Measurements from ENCODE around the gene GNAZ.

GNAZ gene

DNA sequence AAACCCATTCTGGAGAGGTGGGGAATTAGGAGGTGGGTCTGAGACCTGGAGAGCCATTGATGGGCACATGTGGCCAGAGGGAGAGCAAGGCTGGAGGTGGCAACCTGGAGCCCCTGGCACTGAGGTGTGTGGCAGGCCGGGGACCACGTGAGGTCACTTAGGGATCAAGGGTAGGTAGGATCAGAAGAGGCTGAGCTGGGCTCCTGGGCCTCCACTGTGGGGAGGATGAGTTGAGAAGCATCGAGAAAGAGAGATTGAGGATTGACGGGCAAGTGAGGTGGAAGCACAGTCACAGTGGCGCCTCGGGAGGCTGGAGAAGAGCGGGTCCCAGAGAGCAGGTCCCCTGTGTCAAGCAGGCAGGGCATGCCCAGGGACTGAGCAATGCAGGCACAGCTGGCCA lies 4.1 kb downstream of the GNAZ start:
- no peak for DNase-seq (ENCODE audit: extremely low read depth, low read depth)
- TF ChIP-seq, protein P1, sequence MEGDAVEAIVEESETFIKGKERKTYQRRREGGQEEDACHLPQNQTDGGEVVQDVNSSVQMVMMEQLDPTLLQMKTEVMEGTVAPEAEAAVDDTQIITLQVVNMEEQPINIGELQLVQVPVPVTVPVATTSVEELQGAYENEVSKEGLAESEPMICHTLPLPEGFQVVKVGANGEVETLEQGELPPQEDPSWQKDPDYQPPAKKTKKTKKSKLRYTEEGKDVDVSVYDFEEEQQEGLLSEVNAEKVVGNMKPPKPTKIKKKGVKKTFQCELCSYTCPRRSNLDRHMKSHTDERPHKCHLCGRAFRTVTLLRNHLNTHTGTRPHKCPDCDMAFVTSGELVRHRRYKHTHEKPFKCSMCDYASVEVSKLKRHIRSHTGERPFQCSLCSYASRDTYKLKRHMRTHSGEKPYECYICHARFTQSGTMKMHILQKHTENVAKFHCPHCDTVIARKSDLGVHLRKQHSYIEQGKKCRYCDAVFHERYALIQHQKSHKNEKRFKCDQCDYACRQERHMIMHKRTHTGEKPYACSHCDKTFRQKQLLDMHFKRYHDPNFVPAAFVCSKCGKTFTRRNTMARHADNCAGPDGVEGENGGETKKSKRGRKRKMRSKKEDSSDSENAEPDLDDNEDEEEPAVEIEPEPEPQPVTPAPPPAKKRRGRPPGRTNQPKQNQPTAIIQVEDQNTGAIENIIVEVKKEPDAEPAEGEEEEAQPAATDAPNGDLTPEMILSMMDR (IDR thresholded peaks at IDR 0.05; ENCODE audit: low read depth, low read length, missing control alignments), result no peak
- H3K4me3 ChIP-seq (replicated peaks; ENCODE audit: low read depth, low read length), result no peak overlapping the region

DNA sequence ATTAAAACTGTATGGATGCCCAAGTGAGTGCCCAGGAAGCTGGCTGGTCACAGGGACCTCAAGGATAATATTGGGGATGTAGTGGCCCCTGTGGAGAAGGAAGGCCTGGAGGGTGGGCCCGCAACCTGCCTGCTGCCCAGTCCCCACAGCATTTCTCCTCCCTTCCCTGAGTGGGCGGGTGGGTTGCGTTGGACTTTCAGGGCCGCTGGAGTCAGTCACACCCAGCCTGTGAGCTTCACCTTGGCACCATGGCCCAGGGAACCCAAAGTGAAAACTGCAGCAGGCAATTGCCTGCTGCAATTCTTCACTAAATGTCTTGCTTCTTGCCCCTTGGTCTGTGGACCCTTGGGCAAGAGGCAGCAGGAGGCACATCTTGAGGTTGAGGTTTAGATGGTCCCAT lies 4.7 kb downstream of the GNAZ start:
- DNase-seq (ENCODE audit: extremely low read depth, low read depth), result no peak
- TF ChIP-seq, protein P1 (IDR thresholded peaks at IDR 0.05; ENCODE audit: low read depth, low read length, missing control alignments), result no peak

DNA sequence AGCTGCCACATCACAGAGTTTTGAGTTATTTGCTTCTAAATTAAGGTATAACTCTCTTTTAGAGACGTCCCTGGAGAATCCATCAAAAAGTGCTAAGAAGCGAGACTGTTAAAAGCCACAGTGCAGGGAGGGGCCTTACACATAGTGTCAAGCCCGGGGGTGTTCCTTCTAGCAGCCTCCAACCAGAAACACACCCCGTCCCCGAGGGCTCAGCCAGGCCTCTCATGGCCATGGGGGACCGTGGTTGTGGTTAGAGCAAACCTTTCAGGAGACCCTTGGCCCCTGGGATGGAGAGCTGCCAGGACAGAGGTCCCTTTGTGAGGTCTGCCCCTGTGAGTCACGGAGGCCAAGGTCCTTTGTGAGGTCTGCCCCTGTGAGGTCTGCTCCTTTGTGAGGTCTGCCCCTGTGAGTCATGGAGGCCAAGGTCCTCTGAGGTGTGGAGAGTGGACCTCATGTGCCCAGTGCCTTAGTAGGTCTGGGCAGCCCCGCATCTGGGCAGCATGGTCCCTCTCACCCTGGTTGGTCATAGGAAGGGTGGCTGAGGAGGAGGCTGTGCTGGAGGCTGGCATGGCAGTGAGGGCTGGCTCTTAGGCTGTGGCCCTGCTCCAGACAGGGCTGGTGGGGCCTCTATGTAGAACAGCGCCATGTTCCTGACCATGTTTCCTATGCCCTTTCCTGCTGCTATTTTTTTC lies 5.4 kb downstream of the GNAZ start:
- no peak overlapping the region for H3K4me3 ChIP-seq (replicated peaks; ENCODE audit: low read depth, low read length)
- TF ChIP-seq, protein P1 (IDR thresholded peaks at IDR 0.05; ENCODE audit: low read depth, low read length, missing control alignments), result no peak
- no peak for DNase-seq (ENCODE audit: extremely low read depth, low read depth)

More for the DNA sequence above, 4.7 kb downstream of the GNAZ start:
- no peak overlapping the region for H3K4me3 ChIP-seq (replicated peaks; ENCODE audit: low read depth, low read length)

DNA sequence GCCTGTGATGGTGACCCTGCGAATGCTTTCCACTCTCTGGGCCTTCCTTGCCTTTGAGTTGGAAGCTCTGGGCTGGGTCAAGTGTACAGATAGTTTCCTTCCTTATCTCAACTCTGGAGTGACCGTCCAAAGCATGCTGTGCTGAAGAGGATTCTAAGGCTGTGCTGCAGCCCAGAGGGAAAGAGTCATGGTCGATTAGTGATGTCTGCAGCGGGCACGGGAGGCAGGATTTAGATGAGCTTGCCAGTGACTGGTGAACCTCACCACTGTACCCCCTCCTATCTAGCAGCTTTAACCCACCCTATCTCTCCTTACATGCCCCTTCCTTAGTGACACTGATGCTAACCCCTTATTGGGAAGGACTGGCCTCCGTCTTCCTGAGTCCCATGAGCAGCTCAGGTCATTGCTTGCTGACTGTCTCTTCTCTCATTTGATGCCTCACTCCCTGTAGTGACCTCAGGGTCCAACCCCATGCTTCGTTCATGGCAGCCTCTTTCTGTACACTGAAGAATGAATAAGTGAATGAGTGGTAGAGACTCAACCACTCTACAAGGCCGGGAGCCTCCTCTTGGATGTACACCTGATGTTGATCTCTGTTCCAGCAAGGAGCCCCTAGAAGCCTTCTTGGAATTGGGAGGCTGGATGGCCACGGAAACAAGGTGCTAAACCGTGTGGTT lies 6.7 kb downstream of the GNAZ start:
- no peak overlapping the region for H3K4me3 ChIP-seq (replicated peaks; ENCODE audit: low read depth, low read length)
- TF ChIP-seq, protein P1 (IDR thresholded peaks at IDR 0.05; ENCODE audit: low read depth, low read length, missing control alignments), result no peak
- DNase-seq (ENCODE audit: extremely low read depth, low read depth), result no peak

DNA sequence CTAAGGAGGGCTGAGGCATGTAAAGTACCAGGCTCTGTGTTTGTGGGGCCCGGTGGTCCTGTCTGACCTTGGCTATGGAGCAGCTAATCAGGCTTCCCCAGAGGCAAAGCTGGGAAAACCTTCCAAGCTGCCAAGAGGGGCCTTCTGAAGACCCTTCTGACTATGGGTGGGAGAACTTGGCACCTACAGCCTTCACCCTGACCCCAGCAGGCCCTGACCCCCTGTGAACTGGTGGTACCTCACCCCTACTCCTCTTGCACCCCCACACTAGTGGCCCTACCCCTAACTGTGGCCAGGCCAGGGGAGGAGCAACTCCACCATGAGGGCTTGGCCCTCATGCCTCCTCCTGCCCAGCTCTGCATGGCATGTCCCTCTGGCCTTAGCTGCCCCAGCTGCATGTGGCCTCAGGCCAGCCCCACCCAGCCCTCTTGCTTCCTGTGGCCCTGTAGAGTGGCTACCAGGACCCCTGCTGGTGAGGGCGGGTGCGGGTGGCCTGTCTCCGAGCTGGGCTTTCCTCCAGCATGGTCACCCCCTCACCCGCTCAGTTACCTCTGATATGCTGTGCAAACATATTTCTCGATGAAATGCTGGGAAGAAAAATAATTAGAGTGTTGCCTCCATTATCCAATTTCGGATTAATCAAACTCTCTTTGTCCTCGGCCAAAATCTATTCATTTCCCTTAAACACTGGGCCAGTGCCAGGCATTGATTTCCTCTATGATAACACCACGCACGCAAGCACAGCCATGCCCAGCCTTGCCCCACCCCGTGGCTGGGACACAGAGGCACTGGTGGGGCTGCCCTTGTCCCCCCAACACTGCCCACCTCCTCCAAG lies 7.5 kb downstream of the GNAZ start:
- DNase-seq (ENCODE audit: extremely low read depth, low read depth), result no peak
- no peak overlapping the region for H3K4me3 ChIP-seq (replicated peaks; ENCODE audit: low read depth, low read length)
- TF ChIP-seq, protein P1 (IDR thresholded peaks at IDR 0.05; ENCODE audit: low read depth, low read length, missing control alignments), result no peak

DNA sequence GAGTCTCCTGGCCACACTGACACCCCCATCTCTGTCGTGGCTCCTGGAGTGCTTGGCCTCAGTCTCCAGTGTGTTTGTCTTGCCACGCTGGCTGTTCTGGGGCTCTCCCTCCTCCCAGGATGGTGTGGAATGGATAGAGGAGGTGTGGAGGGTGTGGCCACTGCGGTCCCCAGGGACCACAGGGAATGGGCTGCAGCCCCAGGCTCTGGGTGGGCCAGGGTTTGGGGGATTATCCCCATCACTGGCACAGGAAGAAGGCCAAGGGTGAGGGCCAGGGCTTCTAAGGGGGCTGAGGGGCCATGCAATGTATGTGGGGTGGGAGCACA lies 8.1 kb downstream of the GNAZ start:
- DNase-seq (ENCODE audit: extremely low read depth, low read depth), result no peak
- TF ChIP-seq, protein P1 (IDR thresholded peaks at IDR 0.05; ENCODE audit: low read depth, low read length, missing control alignments), result no peak
- no peak overlapping the region for H3K4me3 ChIP-seq (replicated peaks; ENCODE audit: low read depth, low read length)
